ENCODE data around the gene ANKS1A. TPM values are rescaled to one million over a fixed set of nuclear protein-coding genes. Genes with fewer than 3 reads are reported as not detected.

The ANKS1A gene
- total and polyA plus RNA-seq, 2 experiments from 2014 or later: 17.5 to 25.4 TPM

DNA sequence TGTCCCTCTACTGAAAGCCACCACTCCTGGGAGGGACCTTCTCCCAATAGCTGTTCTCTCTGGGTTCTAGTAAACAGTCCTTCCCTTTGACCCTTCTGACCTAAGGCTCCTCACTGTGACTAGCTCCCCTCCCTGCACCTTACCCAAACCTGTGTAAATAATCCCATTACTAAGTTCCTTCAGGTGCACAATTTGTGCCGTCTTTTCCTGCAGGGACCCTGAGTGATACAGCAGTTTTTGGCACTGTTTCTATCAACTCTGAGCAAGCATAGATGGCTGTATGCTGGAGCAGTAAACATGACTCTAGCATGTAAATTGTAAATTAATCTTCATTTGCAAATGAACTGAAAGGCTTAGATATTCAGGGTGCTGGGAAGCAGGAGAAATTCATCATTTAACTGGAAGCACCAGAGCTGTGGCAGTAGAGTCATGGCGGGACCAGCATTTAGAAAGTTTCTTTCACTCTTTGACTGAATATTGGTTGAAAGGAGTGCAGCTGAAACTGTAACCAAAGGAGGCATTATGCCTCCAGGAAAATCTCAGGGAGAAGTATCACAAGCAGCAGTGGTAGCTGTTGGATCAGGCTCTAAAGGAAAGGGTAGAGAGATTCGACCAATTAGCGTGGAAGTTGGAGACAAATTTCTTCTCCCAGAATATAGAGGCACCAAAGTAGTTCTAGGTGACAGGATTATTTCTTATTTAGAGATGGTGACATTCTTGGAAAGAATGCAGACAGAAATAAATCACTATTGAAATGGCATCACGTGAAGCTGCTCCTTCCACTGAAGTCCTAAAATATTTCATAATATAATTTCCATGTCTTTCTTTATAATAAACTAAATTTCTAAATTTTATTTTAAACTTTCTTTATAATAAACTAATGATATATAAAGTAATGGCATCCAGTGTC is 134.3 kb downstream of the ANKS1A start:
- DNase-seq (ENCODE audit: low spot score): no peak
- Histone ChIP-seq H3K27ac (no peak overlapping the region), H3K27me3 (no peaks in the 10 kb centered on the region), H4K20me1 (ENCODE audit: insufficient read depth, poor library complexity, severe bottlenecking) (no peaks in the 10 kb centered on the region), H3K4me2 (no peak overlapping the region), H3K36me3 (replicated peaks; ENCODE audit: insufficient read depth, low read depth) (no peaks in the 10 kb centered on the region), H3K4me3 (no peak overlapping the region), H3K4me1 (ENCODE audit: insufficient read depth) (peaks cover 45% of the 10 kb centered on the region), H3K9me2 (replicated peaks; ENCODE audit: insufficient read depth) (no peaks in the 10 kb centered on the region), H3K79me2 (peaks cover 36% of the 10 kb centered on the region), H2AFZ (no peak overlapping the region), H3K9me3 (ENCODE audit: low read depth) (no peaks in the 10 kb centered on the region)
- TF ChIP-seq, protein P1, sequence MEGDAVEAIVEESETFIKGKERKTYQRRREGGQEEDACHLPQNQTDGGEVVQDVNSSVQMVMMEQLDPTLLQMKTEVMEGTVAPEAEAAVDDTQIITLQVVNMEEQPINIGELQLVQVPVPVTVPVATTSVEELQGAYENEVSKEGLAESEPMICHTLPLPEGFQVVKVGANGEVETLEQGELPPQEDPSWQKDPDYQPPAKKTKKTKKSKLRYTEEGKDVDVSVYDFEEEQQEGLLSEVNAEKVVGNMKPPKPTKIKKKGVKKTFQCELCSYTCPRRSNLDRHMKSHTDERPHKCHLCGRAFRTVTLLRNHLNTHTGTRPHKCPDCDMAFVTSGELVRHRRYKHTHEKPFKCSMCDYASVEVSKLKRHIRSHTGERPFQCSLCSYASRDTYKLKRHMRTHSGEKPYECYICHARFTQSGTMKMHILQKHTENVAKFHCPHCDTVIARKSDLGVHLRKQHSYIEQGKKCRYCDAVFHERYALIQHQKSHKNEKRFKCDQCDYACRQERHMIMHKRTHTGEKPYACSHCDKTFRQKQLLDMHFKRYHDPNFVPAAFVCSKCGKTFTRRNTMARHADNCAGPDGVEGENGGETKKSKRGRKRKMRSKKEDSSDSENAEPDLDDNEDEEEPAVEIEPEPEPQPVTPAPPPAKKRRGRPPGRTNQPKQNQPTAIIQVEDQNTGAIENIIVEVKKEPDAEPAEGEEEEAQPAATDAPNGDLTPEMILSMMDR (IDR thresholded peaks at IDR 0.05; ENCODE audit: poor library complexity): no peak
- TF ChIP-seq EZH2 (IDR thresholded peaks at IDR 0.05; ENCODE audit: borderline replicate concordance): no peak
- WGBS (ENCODE audit: low lambda C conversion rate, missing lambda C conversion rate): 91% methylated on average over 5 of the region's 5 CpGs

DNA sequence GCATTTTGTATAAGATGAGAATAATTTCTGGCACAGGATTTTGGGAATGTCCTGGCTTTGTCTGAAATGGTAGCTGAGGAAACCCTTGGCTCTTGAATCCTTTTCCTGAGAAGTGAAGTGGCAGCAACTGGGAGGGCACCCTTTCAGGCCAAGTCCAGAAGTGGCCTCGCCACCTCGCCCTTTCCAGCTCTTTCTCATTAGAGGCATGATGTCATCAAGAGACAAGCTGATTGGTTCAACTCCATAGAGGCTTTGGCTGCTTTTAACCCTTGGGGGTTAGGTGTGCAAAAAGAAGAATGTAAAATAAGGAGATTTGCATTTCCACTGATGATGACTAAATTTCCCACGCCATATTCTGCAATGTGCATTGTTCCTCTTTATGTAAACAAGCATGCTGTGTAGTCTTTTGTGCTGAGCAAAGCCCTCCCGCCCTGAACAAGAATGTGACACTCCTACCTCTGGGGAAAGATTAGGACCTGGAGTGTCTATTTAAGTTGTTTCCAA is 135.5 kb downstream of the ANKS1A start:
- no peak for TF ChIP-seq EZH2 (IDR thresholded peaks at IDR 0.05; ENCODE audit: borderline replicate concordance)
- TF ChIP-seq EZH2phosphoT487 (IDR thresholded peaks at IDR 0.05; ENCODE audit: low read depth, severe bottlenecking, unreplicated experiment): no peak
- TF ChIP-seq, protein P1 (IDR thresholded peaks at IDR 0.05; ENCODE audit: poor library complexity): no peak

DNA sequence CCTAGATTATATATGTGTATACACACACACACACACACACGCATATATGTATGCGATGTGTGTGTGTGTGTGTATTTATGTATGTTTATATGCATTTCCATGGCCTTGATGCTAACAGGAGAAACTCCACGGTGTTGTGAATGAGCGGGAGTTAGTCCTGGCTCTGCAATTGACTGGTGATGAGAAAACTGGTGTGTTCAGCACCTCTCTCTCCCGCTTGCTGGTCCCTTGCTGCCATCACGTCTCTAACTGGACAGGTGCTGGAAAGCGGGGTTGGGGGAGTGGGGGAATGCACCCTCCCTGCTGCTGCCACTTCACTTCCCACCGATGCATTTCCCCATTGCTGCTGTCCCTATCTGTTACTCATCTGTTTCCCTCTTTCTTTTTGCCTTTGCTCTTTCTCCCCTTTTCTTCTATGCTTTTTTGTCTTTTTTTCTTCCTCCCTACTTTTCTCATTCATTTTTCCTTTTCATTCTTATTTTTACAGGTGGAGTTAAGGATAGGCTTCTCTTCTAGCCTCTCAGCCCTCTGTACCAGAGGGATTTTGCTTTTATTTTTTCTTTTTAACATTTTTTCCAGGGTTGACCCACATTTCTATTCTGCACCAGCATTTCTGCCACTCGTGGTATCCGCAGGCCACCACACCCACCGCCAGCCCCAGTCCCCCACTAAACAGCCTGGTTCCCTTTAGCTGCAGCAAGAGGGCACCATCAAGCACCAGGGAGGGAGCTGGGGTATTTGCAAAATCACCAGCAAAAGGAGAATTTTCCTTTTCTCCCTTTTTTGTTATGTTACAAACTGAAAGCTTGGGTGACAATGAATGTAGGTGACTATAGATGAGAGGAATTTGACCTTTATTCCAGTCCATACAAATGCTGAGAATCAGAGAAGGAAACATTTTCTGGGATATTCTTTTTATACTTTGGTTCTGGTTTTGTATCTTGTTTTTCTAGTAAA is 136.5 kb downstream of the ANKS1A start:
- TF ChIP-seq EZH2phosphoT487 (IDR thresholded peaks at IDR 0.05; ENCODE audit: low read depth, severe bottlenecking, unreplicated experiment): no peak
- TF ChIP-seq EZH2 (IDR thresholded peaks at IDR 0.05; ENCODE audit: borderline replicate concordance): no peak
- TF ChIP-seq, protein P1 (IDR thresholded peaks at IDR 0.05; ENCODE audit: poor library complexity): no peak
- 75% methylated on average over 11 of the region's 11 CpGs for WGBS (ENCODE audit: low lambda C conversion rate, missing lambda C conversion rate)
- H3K79me2 ChIP-seq: peaks cover 43% of the 10 kb centered on the region

More for the DNA sequence above, 135.5 kb downstream of the ANKS1A start:
- H3K36me3 ChIP-seq (replicated peaks; ENCODE audit: insufficient read depth, low read depth): no peaks in the 10 kb centered on the region
- H3K27me3 ChIP-seq: no peaks in the 10 kb centered on the region
- H3K4me3 ChIP-seq: no peak overlapping the region
- no peaks in the 10 kb centered on the region for H3K9me2 ChIP-seq (replicated peaks; ENCODE audit: insufficient read depth)
- H4K20me1 ChIP-seq (ENCODE audit: insufficient read depth, poor library complexity, severe bottlenecking): no peaks in the 10 kb centered on the region
- peak overlapping the region; percentile 85 for H3K27ac ChIP-seq
- H2AFZ ChIP-seq: no peak overlapping the region
- peaks cover 38% of the 10 kb centered on the region for H3K79me2 ChIP-seq
- peak; percentile 75 for DNase-seq (ENCODE audit: low spot score)
- peak overlapping the region; percentile 20 for H3K4me2 ChIP-seq
- WGBS (ENCODE audit: low lambda C conversion rate, missing lambda C conversion rate): 24% methylated on average over 4 of the region's 4 CpGs
- peaks cover 33% of the 10 kb centered on the region for H3K4me1 ChIP-seq (ENCODE audit: insufficient read depth)
- H3K9me3 ChIP-seq (ENCODE audit: low read depth): no peaks in the 10 kb centered on the region

More for the DNA sequence above, 136.5 kb downstream of the ANKS1A start:
- Histone ChIP-seq H3K4me1 (ENCODE audit: insufficient read depth) (peaks cover 29% of the 10 kb centered on the region), H3K27me3 (no peaks in the 10 kb centered on the region), H4K20me1 (ENCODE audit: insufficient read depth, poor library complexity, severe bottlenecking) (no peaks in the 10 kb centered on the region), H3K9me2 (replicated peaks; ENCODE audit: insufficient read depth) (no peaks in the 10 kb centered on the region), H3K27ac (peak overlapping the region; percentile 85), H2AFZ (no peak overlapping the region), H3K9me3 (ENCODE audit: low read depth) (no peaks in the 10 kb centered on the region), H3K36me3 (replicated peaks; ENCODE audit: insufficient read depth, low read depth) (no peaks in the 10 kb centered on the region), H3K4me3 (no peak overlapping the region), H3K4me2 (peak overlapping the region; percentile 20)
- DNase-seq (ENCODE audit: low spot score): no peak

Data from hepatocyte (in vitro differentiated cells).